HG03135 (cell line): Measurements from ENCODE around the gene IL31RA.
"Not testable (repeated sequence)": the region's sequence is repeated elsewhere in the genome, so short reads cannot be mapped to it uniquely, and the experiment has no call there.

Source experiments
- ATAC-seq: cut with Tn5 transposase; IDR thresholded peaks from one replicate; pipeline ENCODE4 v1.9.1; 2021; ENCODE audit warnings: mild to moderate bottlenecking, moderate library complexity; ENCODE audit not compliant: unreplicated experiment

The IL31RA gene

GRCh38 chr5:55850839-55851674 is at the start of gene IL31RA:
Gene IL31RA, plus strand, starts transcription at chr5:55851357. Its CDS starts 214 bp downstream, at chr5:55851571.
- no peak for ATAC-seq

- not testable (repeated sequence) for ATAC-seq
Measured at GRCh38 chr5:55808814-55809213, 42.3 kb upstream of the IL31RA start.

GRCh38 chr5:55815939-55816338 is 35.2 kb upstream of the IL31RA start:
- ATAC-seq: not testable (repeated sequence)

GRCh38 chr5:55816342-55816741 is 34.8 kb upstream of the IL31RA start:
- no peak for ATAC-seq

GRCh38 chr5:55817030-55817429 is 34.1 kb upstream of the IL31RA start:
- no peak for ATAC-seq

- ATAC-seq: no peak
Measured at GRCh38 chr5:55820488-55820887, 30.7 kb upstream of the IL31RA start.

GRCh38 chr5:55821731-55822512 is 29.2 kb upstream of the IL31RA start:
- no peak for ATAC-seq

GRCh38 chr5:55823151-55823796 is 27.9 kb upstream of the IL31RA start:
- ATAC-seq: no peak

GRCh38 chr5:55829956-55830355 is 21.2 kb upstream of the IL31RA start:
- ATAC-seq: no peak

GRCh38 chr5:55832446-55832845 is 18.7 kb upstream of the IL31RA start:
- ATAC-seq: no peak

GRCh38 chr5:55836191-55836590 is 15.0 kb upstream of the IL31RA start:
- ATAC-seq: no peak

- no peak for ATAC-seq
Measured at GRCh38 chr5:55841976-55842375, 9.2 kb upstream of the IL31RA start.

- no peak for ATAC-seq
Measured at GRCh38 chr5:55847837-55848236, 3.3 kb upstream of the IL31RA start.

GRCh38 chr5:55848783-55849182 is 2.4 kb upstream of the IL31RA start:
- no peak for ATAC-seq

GRCh38 chr5:55851675-55851979 is 470 bp downstream of the IL31RA start:
- no peak for ATAC-seq

- no peak for ATAC-seq
Measured at GRCh38 chr5:55852503-55852902, 1.3 kb downstream of the IL31RA start.

GRCh38 chr5:55853041-55853670 is 2.0 kb downstream of the IL31RA start:
- ATAC-seq: no peak

GRCh38 chr5:55853818-55854217 is 2.7 kb downstream of the IL31RA start:
- ATAC-seq: no peak

- ATAC-seq: no peak
Measured at GRCh38 chr5:55855509-55855908, 4.4 kb downstream of the IL31RA start.

GRCh38 chr5:55856516-55857246 is 5.5 kb downstream of the IL31RA start:
- ATAC-seq: no peak

GRCh38 chr5:55857247-55857640 is 6.1 kb downstream of the IL31RA start:
- no peak for ATAC-seq
